ENCODE data around the gene ODC1.

Gene ODC1

GRCh38 chr2:10439971-10440370, 8.2 kb downstream of the ODC1 start:
- Histone ChIP-seq H3K4me2 (ENCODE audit: low read length) (no peak overlapping the region), H3K36me3 (ENCODE audit: insufficient read depth, low read length) (peaks cover 70% of the 10 kb centered on the region), H3F3A (ENCODE audit: insufficient read depth, low read length) (peaks cover 24% of the 10 kb centered on the region; the same call in 1 of the 2 replicates), H3K9me2 (ENCODE audit: low read depth, low read length) (no peaks in the 10 kb centered on the region), H3K4me3 (ENCODE audit: low read depth, low read length, poor library complexity, severe bottlenecking) (no peak overlapping the region), H4K20me1 (ENCODE audit: insufficient read depth, low read length) (no peaks in the 10 kb centered on the region), H2AFZ (ENCODE audit: low read length) (no peak overlapping the region), H3K27me3 (ENCODE audit: insufficient read depth, low read length) (no peaks in the 10 kb centered on the region), H3K9ac (ENCODE audit: low read length) (no peak overlapping the region), H3K9me3 (ENCODE audit: low read length) (no peaks in the 10 kb centered on the region), H3K4me1 (ENCODE audit: insufficient read depth, low read length, severe bottlenecking) (peaks cover 4% of the 10 kb centered on the region), H3K79me2 (ENCODE audit: insufficient read depth, low read length) (peaks cover 6% of the 10 kb centered on the region; the same call in 1 of the 2 replicates), H3K27ac (ENCODE audit: low read depth, low read length, poor library complexity, severe bottlenecking) (no peak overlapping the region)
- TF ChIP-seq CTCF (IDR thresholded peaks at IDR 0.05; ENCODE audit: low read length) (no peak), EZH2 (IDR thresholded peaks at IDR 0.05; ENCODE audit: borderline replicate concordance, low read length) (no peak)

DNA sequence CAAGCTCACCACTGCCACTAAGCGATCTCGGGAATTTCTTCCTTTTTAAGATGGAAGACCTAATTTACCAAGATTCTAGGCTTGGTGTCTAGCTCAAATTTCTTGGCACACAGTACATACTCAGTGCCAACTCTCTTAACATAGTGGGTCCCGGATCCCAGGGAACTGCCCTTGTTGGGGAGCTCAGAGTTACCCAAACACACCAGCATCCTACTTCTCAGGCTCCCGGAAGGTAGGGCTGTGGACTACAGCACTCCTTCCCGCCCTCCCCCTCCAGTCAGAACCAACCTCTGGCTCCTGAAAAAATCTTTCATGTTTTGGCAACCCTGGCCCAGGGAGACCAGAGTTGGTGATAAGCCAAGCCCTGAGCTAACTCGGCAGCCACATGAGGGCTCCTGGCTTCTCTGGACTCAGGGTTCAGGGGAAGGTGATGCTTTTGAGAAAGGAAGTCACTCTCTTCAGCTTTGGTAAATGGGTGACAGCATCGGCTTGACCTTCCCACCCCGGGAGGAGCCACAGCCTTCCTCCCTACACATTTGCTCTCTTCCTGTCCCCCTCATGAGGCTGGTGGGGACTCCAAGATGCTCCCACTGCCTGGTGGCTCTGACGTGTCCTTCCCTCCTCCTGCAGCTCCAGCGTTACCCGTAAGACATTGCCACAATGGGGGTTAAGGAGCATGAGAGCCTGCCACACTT, 8.8 kb downstream of the ODC1 start:
- no peaks in the 10 kb centered on the region for H4K20me1 ChIP-seq (ENCODE audit: insufficient read depth, low read length)
- TF ChIP-seq EZH2 (IDR thresholded peaks at IDR 0.05; ENCODE audit: borderline replicate concordance, low read length) (no peak), CTCF (IDR thresholded peaks at IDR 0.05; ENCODE audit: low read length) (no peak)

DNA sequence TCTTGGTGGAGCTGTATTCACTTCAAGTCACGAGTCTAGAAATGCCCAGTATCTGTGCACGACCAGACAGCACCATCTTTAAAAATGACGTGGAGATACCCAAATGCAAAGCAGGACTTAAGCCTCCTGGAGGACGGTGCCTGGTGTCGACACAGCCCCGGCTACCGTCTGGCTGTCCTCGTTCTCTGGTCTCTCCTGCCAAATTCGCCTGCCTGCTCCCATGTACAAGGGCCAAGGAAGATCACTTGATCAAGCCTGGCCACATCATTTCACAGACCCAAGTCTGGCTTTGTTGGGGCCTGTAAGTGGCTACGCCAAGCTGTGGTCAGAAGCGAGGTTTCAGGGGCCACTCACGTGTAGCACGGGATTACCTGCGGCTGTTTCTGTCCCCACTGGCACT, 9.4 kb downstream of the ODC1 start:
- TF ChIP-seq CTCF (IDR thresholded peaks at IDR 0.05; ENCODE audit: low read length) (no peak), EZH2 (IDR thresholded peaks at IDR 0.05; ENCODE audit: borderline replicate concordance, low read length) (no peak)
- no peaks in the 10 kb centered on the region for H4K20me1 ChIP-seq (ENCODE audit: insufficient read depth, low read length)
- no peaks in the 10 kb centered on the region for H3K9me2 ChIP-seq (ENCODE audit: low read depth, low read length)
- no peaks in the 10 kb centered on the region for H3K79me2 ChIP-seq (ENCODE audit: insufficient read depth, low read length)
- no peaks in the 10 kb centered on the region for H3K9me3 ChIP-seq (ENCODE audit: low read length)
- H3K27me3 ChIP-seq (ENCODE audit: insufficient read depth, low read length) = no peaks in the 10 kb centered on the region
- H3K36me3 ChIP-seq (ENCODE audit: insufficient read depth, low read length) = peaks cover 57% of the 10 kb centered on the region
- no peak overlapping the region for H3K4me3 ChIP-seq (ENCODE audit: low read depth, low read length, poor library complexity, severe bottlenecking)
- no peak overlapping the region for H3K4me2 ChIP-seq (ENCODE audit: low read length)
- peaks cover 3% of the 10 kb centered on the region for H3K4me1 ChIP-seq (ENCODE audit: insufficient read depth, low read length, severe bottlenecking)
- H3F3A ChIP-seq (ENCODE audit: insufficient read depth, low read length) = peaks cover 16% of the 10 kb centered on the region; the same call in 1 of the 2 replicates
- no peak overlapping the region for H3K27ac ChIP-seq (ENCODE audit: low read depth, low read length, poor library complexity, severe bottlenecking)
- no peak overlapping the region for H2AFZ ChIP-seq (ENCODE audit: low read length)
- no peak overlapping the region for H3K9ac ChIP-seq (ENCODE audit: low read length)

More for the DNA sequence above, 8.8 kb downstream of the ODC1 start:
- Histone ChIP-seq H3K9me2 (ENCODE audit: low read depth, low read length) (no peaks in the 10 kb centered on the region), H3K4me2 (ENCODE audit: low read length) (no peak overlapping the region), H3K27me3 (ENCODE audit: insufficient read depth, low read length) (no peaks in the 10 kb centered on the region), H2AFZ (ENCODE audit: low read length) (no peak overlapping the region), H3K4me1 (ENCODE audit: insufficient read depth, low read length, severe bottlenecking) (peaks cover 3% of the 10 kb centered on the region), H3K79me2 (ENCODE audit: insufficient read depth, low read length) (no peaks in the 10 kb centered on the region), H3K36me3 (ENCODE audit: insufficient read depth, low read length) (peaks cover 63% of the 10 kb centered on the region), H3K27ac (ENCODE audit: low read depth, low read length, poor library complexity, severe bottlenecking) (no peak overlapping the region), H3F3A (ENCODE audit: insufficient read depth, low read length) (peaks cover 22% of the 10 kb centered on the region; the same call in 1 of the 2 replicates), H3K4me3 (ENCODE audit: low read depth, low read length, poor library complexity, severe bottlenecking) (no peak overlapping the region), H3K9ac (ENCODE audit: low read length) (no peak overlapping the region), H3K9me3 (ENCODE audit: low read length) (no peaks in the 10 kb centered on the region)
